Transverse colon (tissue), 3 donors: ENCODE measurements around the gene OPN3.

ENCODE experiments used
- POLR2A ChIP-seq: fragments of 450-650 bp; IDR thresholded peaks from one replicate; pipeline ENCODE4 v1.6.1; 2016; ENCODE audit warnings: antibody characterized with exemption, mild to moderate bottlenecking, moderate library complexity
- TF ChIP-seq, protein P1 (sequence below), 5 experiments: fragments of 200-600 bp in 3 of 5; fragments of 450-650 bp in 2 of 5; sonication (generic) in 3 of 5; IDR thresholded peaks; 1 replicate in 2 of 5; 2 replicates in 3 of 5; pipeline ENCODE4 v1.5.1; 2016 to 2017; ENCODE audit warnings: antibody characterized with exemption in 5 of 5, inconsistent platforms in 3 of 5, mild to moderate bottlenecking in 2 of 5, moderate library complexity in 1 of 5

DNA sequence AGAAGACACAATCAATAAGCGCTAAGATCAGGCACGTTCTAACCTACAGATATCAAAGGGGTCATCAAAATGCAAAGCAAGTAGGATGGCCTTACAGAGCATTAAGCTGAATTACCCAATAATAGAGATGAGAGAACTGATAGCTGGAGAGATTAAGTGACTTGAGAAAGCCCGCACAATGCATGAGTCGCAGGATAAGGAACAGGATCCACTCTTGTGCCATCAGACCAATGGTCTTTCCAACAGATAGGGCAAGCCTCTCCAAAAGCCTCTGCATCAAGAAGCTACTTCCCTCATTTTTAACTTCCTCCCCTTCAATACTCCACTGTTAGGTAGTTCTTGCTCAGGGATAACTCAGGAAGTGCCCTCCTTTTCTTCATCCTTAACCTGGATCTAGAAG lies 2.6 kb downstream of the OPN3 start:
- TF ChIP-seq, protein P1, sequence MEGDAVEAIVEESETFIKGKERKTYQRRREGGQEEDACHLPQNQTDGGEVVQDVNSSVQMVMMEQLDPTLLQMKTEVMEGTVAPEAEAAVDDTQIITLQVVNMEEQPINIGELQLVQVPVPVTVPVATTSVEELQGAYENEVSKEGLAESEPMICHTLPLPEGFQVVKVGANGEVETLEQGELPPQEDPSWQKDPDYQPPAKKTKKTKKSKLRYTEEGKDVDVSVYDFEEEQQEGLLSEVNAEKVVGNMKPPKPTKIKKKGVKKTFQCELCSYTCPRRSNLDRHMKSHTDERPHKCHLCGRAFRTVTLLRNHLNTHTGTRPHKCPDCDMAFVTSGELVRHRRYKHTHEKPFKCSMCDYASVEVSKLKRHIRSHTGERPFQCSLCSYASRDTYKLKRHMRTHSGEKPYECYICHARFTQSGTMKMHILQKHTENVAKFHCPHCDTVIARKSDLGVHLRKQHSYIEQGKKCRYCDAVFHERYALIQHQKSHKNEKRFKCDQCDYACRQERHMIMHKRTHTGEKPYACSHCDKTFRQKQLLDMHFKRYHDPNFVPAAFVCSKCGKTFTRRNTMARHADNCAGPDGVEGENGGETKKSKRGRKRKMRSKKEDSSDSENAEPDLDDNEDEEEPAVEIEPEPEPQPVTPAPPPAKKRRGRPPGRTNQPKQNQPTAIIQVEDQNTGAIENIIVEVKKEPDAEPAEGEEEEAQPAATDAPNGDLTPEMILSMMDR (IDR thresholded peaks at IDR 0.05), result no peak
- TF ChIP-seq POLR2A, result no peak
